AG09319 (cell line): ENCODE data around the gene YIPF5.

Experiments used
- DNase-seq: peaks from one replicate; pipeline ENCODE4 v3.0.0-alpha.2; 2010; ENCODE audit warnings: low read depth; ENCODE audit errors: extremely low read depth
- CTCF ChIP-seq: IDR thresholded peaks from 2 replicates; pipeline ENCODE4 v1.5.1; 2011; ENCODE audit warnings: low read depth, mild to moderate bottlenecking, inconsistent platforms, low read length, moderate library complexity

Gene YIPF5

GRCh38 chr5:144114571-144114970 lies 55.9 kb downstream of the YIPF5 start:
- DNase-seq, result no peak
- no peak for TF ChIP-seq CTCF
